Measurements from ENCODE around the gene LRRC8E. TPM values are rescaled to one million over a fixed set of nuclear protein-coding genes. Genes with fewer than 3 reads are reported as not detected.

LRRC8E gene
- total RNA-seq, 1 donor from 2014 or later = 0.08 TPM

- Mint-ChIP-seq H3K4me3 (ENCODE audit: unreplicated experiment) (no peak overlapping the region), H3K27me3 (ENCODE audit: unreplicated experiment) (peaks cover 21% of the 10 kb centered on the region)
Measured at GRCh38 chr19:7914099-7914498, 25.8 kb downstream of the LRRC8E start.

GRCh38 chr19:7914598-7915045 lies 26.3 kb downstream of the LRRC8E start, which contains the start of gene TGFBR3L:
Gene TGFBR3L, plus strand, starts transcription at chr19:7914830.
- peaks cover 23% of the 10 kb centered on the region for H3K27me3 Mint-ChIP-seq (ENCODE audit: unreplicated experiment)
- H3K4me1 Mint-ChIP-seq (ENCODE audit: unreplicated experiment) = peaks cover 8% of the 10 kb centered on the region
- H3K4me3 Mint-ChIP-seq (ENCODE audit: unreplicated experiment) = peak within 1 kb of the TSS; percentile 69
- TF ChIP-seq CTCF (IDR thresholded peaks at IDR 0.05; ENCODE audit: unreplicated experiment) = no peak
- H3K27ac Mint-ChIP-seq (ENCODE audit: unreplicated experiment) = no peak within 1 kb of the TSS
- H3K36me3 Mint-ChIP-seq (ENCODE audit: low read depth, unreplicated experiment) = peaks cover 7% of the 10 kb centered on the region
- DNase-seq (ENCODE audit: low spot score) = no peak
- no peaks in the 10 kb centered on the region for H3K9me3 Mint-ChIP-seq (ENCODE audit: unreplicated experiment)

More at GRCh38 chr19:7914099-7914498, 25.8 kb downstream of the LRRC8E start:
- H3K9me3 Mint-ChIP-seq (ENCODE audit: unreplicated experiment) = no peaks in the 10 kb centered on the region
- H3K27ac Mint-ChIP-seq (ENCODE audit: unreplicated experiment) = no peak overlapping the region
- peaks cover 7% of the 10 kb centered on the region for H3K36me3 Mint-ChIP-seq (ENCODE audit: low read depth, unreplicated experiment)
- TF ChIP-seq CTCF (IDR thresholded peaks at IDR 0.05; ENCODE audit: unreplicated experiment) = no peak
- DNase-seq (ENCODE audit: low spot score) = no peak
- peaks cover 7% of the 10 kb centered on the region for H3K4me1 Mint-ChIP-seq (ENCODE audit: unreplicated experiment)

GRCh38 chr19:7915250-7916102 lies 27.2 kb downstream of the LRRC8E start:
- peaks cover 7% of the 10 kb centered on the region for H3K36me3 Mint-ChIP-seq (ENCODE audit: low read depth, unreplicated experiment)
- H3K9me3 Mint-ChIP-seq (ENCODE audit: unreplicated experiment) = no peaks in the 10 kb centered on the region
- peaks cover 23% of the 10 kb centered on the region for H3K27me3 Mint-ChIP-seq (ENCODE audit: unreplicated experiment)
- peak overlapping the region; percentile 69 for H3K4me3 Mint-ChIP-seq (ENCODE audit: unreplicated experiment)
- no peak overlapping the region for H3K27ac Mint-ChIP-seq (ENCODE audit: unreplicated experiment)
- peaks cover 12% of the 10 kb centered on the region for H3K4me1 Mint-ChIP-seq (ENCODE audit: unreplicated experiment)
- no peak for TF ChIP-seq CTCF (IDR thresholded peaks at IDR 0.05; ENCODE audit: unreplicated experiment)
- DNase-seq (ENCODE audit: low spot score) = no peak

GRCh38 chr19:7916103-7916954 lies 28.0 kb downstream of the LRRC8E start:
- Mint-ChIP-seq H3K4me1 (ENCODE audit: unreplicated experiment) (peaks cover 12% of the 10 kb centered on the region), H3K27me3 (ENCODE audit: unreplicated experiment) (peaks cover 23% of the 10 kb centered on the region), H3K36me3 (ENCODE audit: low read depth, unreplicated experiment) (peaks cover 7% of the 10 kb centered on the region), H3K4me3 (ENCODE audit: unreplicated experiment) (no peak overlapping the region), H3K9me3 (ENCODE audit: unreplicated experiment) (no peaks in the 10 kb centered on the region), H3K27ac (ENCODE audit: unreplicated experiment) (no peak overlapping the region)
- no peak for TF ChIP-seq CTCF (IDR thresholded peaks at IDR 0.05; ENCODE audit: unreplicated experiment)
- DNase-seq (ENCODE audit: low spot score) = no peak

Data from endothelial cell (in vitro differentiated cells).